ENCODE data around the gene GABBR2. TPM values are rescaled to one million over a fixed set of nuclear protein-coding genes. Genes with fewer than 3 reads are reported as not detected.

Gene GABBR2
- total RNA-seq, 2 experiments from 2014 or later, result not detected

DNA sequence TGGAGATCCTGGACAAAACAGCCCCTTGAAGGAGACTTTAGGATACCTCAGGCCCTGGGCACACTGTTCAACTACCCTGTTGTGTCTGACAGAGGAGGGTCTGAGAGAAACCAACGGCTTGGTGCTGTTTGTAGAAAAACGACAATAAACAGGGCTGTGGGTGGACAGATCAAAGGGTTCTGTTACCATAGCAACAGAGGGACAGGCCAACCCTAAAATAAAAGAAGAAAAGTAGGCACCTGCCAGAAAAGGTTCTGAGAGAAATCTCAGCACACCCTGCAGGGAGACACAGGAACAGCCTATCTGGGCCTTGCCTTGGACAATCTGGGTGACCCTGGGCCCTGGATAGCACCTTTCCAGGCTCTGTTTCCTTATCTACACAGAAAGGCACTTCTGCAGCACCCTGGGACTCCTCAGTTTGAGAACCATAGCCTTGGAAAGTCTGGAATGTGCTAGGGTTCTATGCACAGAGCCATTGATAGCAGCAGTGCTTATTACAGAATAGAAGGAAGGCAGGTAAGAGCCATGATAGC lies 348.5 kb downstream of the GABBR2 start:
- no peaks in the 10 kb centered on the region for H3K4me1 ChIP-seq (ENCODE audit: insufficient read depth, low read length)
- H3K4me1 Mint-ChIP-seq (ENCODE audit: low read depth), result no peaks in the 10 kb centered on the region
- H3K27me3 ChIP-seq (ENCODE audit: control insufficient read depth in 1 of 2, insufficient read depth in 2 of 2, low read length in 2 of 2), result no peaks in the 10 kb centered on the region
- H3K9me3 ChIP-seq (ENCODE audit: control insufficient read depth in 1 of 2, insufficient read depth in 1 of 2, low read length in 2 of 2), result peaks cover 0 to 7% of the 10 kb centered on the region in 2 experiments
- no peaks in the 10 kb centered on the region for H3K36me3 ChIP-seq (ENCODE audit: insufficient read depth, low read length)
- DNase-seq, result no peak
- no peak overlapping the region for H3K4me3 Mint-ChIP-seq
- peaks cover 3% of the 10 kb centered on the region for H3K9me3 Mint-ChIP-seq
- H3K4me3 ChIP-seq (ENCODE audit: low read length), result no peak overlapping the region
- CTCF ChIA-PET, result no interaction called here
- peaks cover 12% of the 10 kb centered on the region for H3K27me3 Mint-ChIP-seq
- POLR2A ChIA-PET, result no interaction called here
- intact Hi-C loops (cut with DNase I, micrococcal nuclease), result no loop called here
- TF ChIP-seq, protein P1, sequence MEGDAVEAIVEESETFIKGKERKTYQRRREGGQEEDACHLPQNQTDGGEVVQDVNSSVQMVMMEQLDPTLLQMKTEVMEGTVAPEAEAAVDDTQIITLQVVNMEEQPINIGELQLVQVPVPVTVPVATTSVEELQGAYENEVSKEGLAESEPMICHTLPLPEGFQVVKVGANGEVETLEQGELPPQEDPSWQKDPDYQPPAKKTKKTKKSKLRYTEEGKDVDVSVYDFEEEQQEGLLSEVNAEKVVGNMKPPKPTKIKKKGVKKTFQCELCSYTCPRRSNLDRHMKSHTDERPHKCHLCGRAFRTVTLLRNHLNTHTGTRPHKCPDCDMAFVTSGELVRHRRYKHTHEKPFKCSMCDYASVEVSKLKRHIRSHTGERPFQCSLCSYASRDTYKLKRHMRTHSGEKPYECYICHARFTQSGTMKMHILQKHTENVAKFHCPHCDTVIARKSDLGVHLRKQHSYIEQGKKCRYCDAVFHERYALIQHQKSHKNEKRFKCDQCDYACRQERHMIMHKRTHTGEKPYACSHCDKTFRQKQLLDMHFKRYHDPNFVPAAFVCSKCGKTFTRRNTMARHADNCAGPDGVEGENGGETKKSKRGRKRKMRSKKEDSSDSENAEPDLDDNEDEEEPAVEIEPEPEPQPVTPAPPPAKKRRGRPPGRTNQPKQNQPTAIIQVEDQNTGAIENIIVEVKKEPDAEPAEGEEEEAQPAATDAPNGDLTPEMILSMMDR (IDR thresholded peaks at IDR 0.05), result no peak
- no peak for ATAC-seq (ENCODE audit: poor library complexity)
- H3K36me3 Mint-ChIP-seq (ENCODE audit: low read depth), result no peaks in the 10 kb centered on the region
- H3K27ac Mint-ChIP-seq, result no peak overlapping the region
- no peak overlapping the region for H3K27ac ChIP-seq (ENCODE audit: low read depth in 1 of 2, low read length in 2 of 2)

DNA sequence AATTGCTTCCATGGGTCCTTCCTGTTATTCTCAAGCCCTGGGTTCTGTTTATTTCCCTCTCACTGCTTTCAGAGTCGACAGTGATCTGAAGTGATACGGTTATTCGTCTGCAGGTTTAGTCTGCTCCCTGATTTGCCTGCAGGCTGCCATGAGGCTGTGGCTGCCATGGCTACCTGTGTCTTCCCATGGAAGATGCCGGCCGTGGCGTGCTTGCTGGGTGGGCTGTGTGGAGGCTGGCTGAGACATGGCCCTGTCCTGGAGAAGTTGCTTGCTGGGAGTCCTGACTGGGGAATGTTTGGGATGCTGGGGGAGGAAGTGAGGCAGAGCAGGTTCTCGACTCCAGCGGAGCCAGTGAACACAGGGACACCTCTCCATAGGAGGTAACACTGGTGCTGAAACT lies 349.2 kb downstream of the GABBR2 start:
- no peak overlapping the region for H3K4me3 ChIP-seq (ENCODE audit: low read length)
- ChIA-PET CTCF (no interaction called here), POLR2A (no interaction called here)
- no peak for ATAC-seq (ENCODE audit: poor library complexity)
- H3K27ac Mint-ChIP-seq, result no peak overlapping the region
- H3K9me3 Mint-ChIP-seq, result no peaks in the 10 kb centered on the region
- no peaks in the 10 kb centered on the region for H3K4me1 Mint-ChIP-seq (ENCODE audit: low read depth)
- no peak overlapping the region for H3K27ac ChIP-seq (ENCODE audit: low read depth in 1 of 2, low read length in 2 of 2)
- H3K27me3 ChIP-seq (ENCODE audit: control insufficient read depth in 1 of 2, insufficient read depth in 2 of 2, low read length in 2 of 2), result no peaks in the 10 kb centered on the region
- no peaks in the 10 kb centered on the region for H3K4me1 ChIP-seq (ENCODE audit: insufficient read depth, low read length)
- TF ChIP-seq, protein P1 (IDR thresholded peaks at IDR 0.05), result no peak
- H3K36me3 Mint-ChIP-seq (ENCODE audit: low read depth), result no peaks in the 10 kb centered on the region
- H3K9me3 ChIP-seq (ENCODE audit: control insufficient read depth in 1 of 2, insufficient read depth in 1 of 2, low read length in 2 of 2), result peaks cover 0 to under 1% of the 10 kb centered on the region in 2 experiments
- DNase-seq, result no peak
- no peaks in the 10 kb centered on the region for H3K36me3 ChIP-seq (ENCODE audit: insufficient read depth, low read length)
- H3K27me3 Mint-ChIP-seq, result peaks cover 12% of the 10 kb centered on the region
- H3K4me3 Mint-ChIP-seq, result no peak overlapping the region
- intact Hi-C loops (cut with DNase I, micrococcal nuclease), result no loop called here

DNA sequence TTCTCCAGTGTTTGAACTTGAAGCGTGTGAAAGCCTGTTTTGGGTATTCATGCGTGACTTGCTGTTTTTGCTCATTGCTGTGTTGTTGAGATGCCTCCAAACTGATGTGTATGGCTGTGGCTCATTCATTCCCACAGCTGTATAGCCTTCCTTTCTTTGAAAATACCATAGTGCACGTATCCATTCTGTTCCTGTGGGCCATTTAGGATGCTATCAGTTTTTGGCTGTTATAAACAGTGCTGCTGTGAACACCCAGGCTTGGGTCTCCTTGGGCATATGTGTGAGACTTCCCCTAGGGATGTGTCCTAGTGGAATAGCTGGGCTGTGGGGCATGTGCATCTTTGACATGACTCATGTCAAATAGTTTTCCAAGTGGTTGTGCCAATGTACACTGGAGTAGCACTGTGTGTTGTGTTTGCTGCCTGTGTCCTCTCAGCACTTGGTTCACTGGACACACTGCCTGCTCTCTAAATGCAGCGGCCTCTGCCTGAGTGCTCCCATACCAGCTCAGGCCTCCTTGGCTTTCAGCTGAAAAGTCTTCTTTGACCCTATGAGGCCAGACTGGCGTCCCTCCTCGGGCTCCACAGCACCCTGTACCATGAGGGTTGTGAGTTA lies 350.7 kb downstream of the GABBR2 start:
- Histone ChIP-seq H3K27ac (ENCODE audit: low read depth in 1 of 2, low read length in 2 of 2) (no peak overlapping the region), H3K27me3 (ENCODE audit: control insufficient read depth in 1 of 2, insufficient read depth in 2 of 2, low read length in 2 of 2) (peaks cover 0 to 1% of the 10 kb centered on the region in 2 experiments), H3K9me3 (ENCODE audit: control insufficient read depth in 1 of 2, insufficient read depth in 1 of 2, low read length in 2 of 2) (no peaks in the 10 kb centered on the region), H3K36me3 (ENCODE audit: insufficient read depth, low read length) (no peaks in the 10 kb centered on the region), H3K4me3 (ENCODE audit: low read length) (no peak overlapping the region), H3K4me1 (ENCODE audit: insufficient read depth, low read length) (no peaks in the 10 kb centered on the region)
- intact Hi-C loops (cut with DNase I, micrococcal nuclease), result no loop called here
- no peaks in the 10 kb centered on the region for H3K36me3 Mint-ChIP-seq (ENCODE audit: low read depth)
- POLR2A ChIA-PET, result no interaction called here
- DNase-seq (no peak), ATAC-seq (ENCODE audit: poor library complexity) (no peak)
- peaks cover 3% of the 10 kb centered on the region for H3K9me3 Mint-ChIP-seq
- H3K4me1 Mint-ChIP-seq (ENCODE audit: low read depth), result no peaks in the 10 kb centered on the region
- TF ChIP-seq, protein P1 (IDR thresholded peaks at IDR 0.05), result no peak
- no peak overlapping the region for H3K4me3 Mint-ChIP-seq
- CTCF ChIA-PET, result no interaction called here
- H3K27ac Mint-ChIP-seq, result no peak overlapping the region
- H3K27me3 Mint-ChIP-seq, result peaks cover 24% of the 10 kb centered on the region

Data from CD4-positive, alpha-beta T cell (primary cell).